Suprapubic skin (tissue), 4 donors: Measurements from ENCODE around the gene GPR108.

Experiments
- CTCF ChIP-seq, 2 donors: fragments of 200-600 bp in 1 of 2; fragments of 450-650 bp in 1 of 2; sonication (generic) in 1 of 2; IDR thresholded peaks; one replicate each; pipeline ENCODE4 v1.5.1; 2016 to 2019; ENCODE audit warnings: antibody characterized with exemption in 2 of 2, mild to moderate bottlenecking in 1 of 2, moderate library complexity in 1 of 2
- EP300 ChIP-seq: sonication (generic); formaldehyde crosslinking; IDR thresholded peaks from one replicate; pipeline ENCODE4 v1.6.1; 2017; ENCODE audit warnings: antibody characterized with exemption
- POLR2A ChIP-seq, 2 donors: fragments of 450-650 bp; IDR thresholded peaks; one replicate each; pipeline ENCODE4 v1.6.1; 2017; ENCODE audit warnings: antibody characterized with exemption in 2 of 2, mild to moderate bottlenecking in 2 of 2, moderate library complexity in 2 of 2
- POLR2AphosphoS5 ChIP-seq, 3 donors: sonication (generic); formaldehyde crosslinking; IDR thresholded peaks; one replicate each; pipeline ENCODE4 v1.6.1; 2017; ENCODE audit warnings: antibody characterized with exemption in 3 of 3

- no peak for TF ChIP-seq CTCF (IDR thresholded peaks at IDR 0.05)
- no peak for TF ChIP-seq POLR2A (IDR thresholded peaks at IDR 0.05)
- no peak for TF ChIP-seq POLR2AphosphoS5 (IDR thresholded peaks at IDR 0.05)
- TF ChIP-seq EP300: no peak
Observed at GRCh38 chr19:6743066-6743465, 5.7 kb upstream of the GPR108 start.
